Measurements from ENCODE around the gene DPF3.
A peak's percentile ranks its signal among the peaks of the same experiment; 100 is the strongest.

The DPF3 gene

GRCh38 chr14:72893636-72894322 is at the start of gene DPF3:
TSS of gene DPF3 (minus strand) at chr14:72894101. CDS start at chr14:72894088, 13 bp downstream.
- intact Hi-C loops (cut with DNase I) = loop anchor here (5.0 kb wide), 3 partner anchors 81 to 176 kb away; no protein-coding TSS in a partner anchor
- DNase-seq = peak; percentile 93 to 99 (median 96)

GRCh38 chr14:72942934-72943333 is 49.0 kb upstream of the DPF3 start:
- peak in 1 of 10 donors; percentile 7 for DNase-seq
- intact Hi-C loops (cut with DNase I) = no loop called here

DNA sequence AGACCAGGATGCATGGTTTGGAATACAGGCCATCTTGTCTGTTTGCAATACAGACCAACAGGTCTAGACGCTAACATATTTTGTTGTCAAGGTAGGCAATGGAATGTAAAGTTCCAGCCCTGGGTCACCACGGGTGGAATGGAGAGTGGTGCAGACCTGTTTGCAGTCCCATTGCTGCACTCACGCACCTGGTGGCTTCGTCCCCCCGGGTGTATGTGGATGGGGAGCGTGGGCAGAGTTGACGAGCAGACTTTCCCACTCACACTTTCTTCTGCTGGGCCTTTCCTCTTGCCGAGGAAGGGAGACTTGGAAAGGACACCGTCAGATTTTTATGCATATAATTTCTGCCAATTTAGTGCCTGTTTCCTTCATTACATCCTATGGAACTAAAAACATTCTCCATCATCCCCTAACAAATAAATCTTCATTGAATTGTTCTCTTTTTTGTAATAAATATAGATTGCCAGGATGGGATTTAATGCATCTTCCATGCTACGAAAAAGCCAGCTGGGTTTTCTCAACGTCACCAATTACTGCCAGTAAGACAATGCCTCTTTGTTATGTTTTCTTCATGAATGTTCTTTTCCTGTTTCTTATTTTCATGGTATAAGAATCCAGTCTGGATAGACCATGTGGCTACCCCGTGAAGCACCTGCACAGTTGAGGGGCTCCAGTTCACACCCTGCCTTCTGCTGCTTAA is 47.5 kb upstream of the DPF3 start:
- DNase-seq = no peak
- intact Hi-C loops (cut with DNase I) = no loop called here

GRCh38 chr14:72939630-72940029 is 45.7 kb upstream of the DPF3 start:
- DNase-seq = no peak
- intact Hi-C loops (cut with DNase I) = no loop called here

DNA sequence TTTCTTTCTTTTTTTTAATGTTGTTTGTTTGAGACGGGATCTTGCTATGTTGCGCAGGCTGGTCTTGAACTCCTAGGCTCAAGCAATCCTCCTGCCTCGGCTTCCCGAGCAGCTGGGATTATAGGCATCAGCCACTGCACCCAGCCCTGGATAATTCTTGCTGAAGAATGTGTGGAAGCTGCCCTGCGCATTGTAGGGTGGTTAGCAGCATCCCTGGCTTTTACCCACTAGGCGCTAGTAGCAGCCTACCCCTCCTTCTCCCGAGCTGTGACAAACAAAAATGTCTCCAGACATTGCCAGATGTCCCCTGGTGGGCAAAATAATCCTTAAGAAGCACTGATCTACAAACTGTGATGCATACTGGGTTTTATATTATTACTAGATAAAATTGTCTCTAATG is 39.0 kb upstream of the DPF3 start:
- no peak for DNase-seq

DNA sequence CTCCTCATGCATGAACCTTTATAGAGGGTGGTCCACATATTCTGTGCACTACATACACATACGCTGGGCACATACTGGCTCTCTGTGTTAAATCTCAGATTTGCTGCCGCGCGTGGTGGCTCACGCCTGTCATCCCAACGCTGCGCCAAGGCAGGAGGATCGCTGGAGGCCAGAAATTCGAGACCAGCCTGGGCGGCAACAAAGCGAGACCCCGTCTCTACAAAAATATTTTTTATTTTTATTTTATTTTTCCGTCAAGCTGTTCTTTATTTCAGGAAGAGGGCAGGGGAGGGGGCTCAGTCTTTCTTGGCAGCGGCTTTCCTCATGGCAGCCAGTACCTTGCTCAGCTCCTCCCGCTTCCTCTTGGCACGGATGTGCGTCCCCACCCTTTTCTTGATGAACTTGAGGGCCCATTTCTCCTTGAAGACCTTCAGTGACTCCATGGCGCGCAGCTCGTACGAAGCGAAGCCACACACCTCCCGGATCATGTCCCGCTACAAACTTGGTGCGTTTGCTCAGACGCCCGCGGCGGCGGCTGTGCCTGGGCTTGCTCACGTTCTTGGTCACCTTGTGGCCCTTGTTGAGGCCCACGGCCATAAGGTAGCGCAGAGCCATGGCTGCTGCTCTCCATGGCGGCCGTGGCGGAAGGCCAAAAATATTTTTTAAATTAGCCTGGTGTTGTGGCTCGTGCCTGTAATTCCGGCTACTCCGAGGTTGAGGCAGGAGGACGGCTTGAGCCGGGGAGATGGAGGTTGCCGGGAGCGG is 35.6 kb upstream of the DPF3 start:
- intact Hi-C loops (cut with DNase I) = no loop called here
- peak in 1 of 10 donors; percentile 82 for DNase-seq

More for the DNA sequence above, 39.0 kb upstream of the DPF3 start:
- intact Hi-C loops (cut with DNase I) = no loop called here

DNA sequence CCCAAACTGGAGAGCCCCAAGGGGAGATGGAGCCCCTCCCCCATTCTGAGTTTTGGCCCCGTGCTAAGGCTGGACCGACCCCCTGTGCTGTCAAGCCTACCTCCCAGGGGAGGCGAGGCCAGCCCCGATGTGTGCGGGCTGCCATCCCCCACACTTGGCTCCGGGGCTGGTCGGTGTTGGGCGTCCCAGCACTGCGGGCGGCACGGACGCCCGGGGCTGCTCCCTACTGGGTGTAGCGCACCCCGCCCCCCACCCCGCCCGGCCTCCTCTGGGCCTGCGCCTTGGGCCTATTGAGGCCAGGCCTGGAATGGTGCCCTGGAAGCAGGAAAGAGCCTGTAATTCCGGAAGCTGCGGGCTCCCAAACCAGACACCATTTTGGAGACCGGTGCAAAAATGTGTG is 35.0 kb upstream of the DPF3 start:
- no peak for DNase-seq
- intact Hi-C loops (cut with DNase I) = no loop called here

GRCh38 chr14:72926292-72927028 is 32.6 kb upstream of the DPF3 start, which contains the start of gene DCAF4:
TSS of gene DCAF4 (plus strand) at chr14:72926464. CDS start at chr14:72937979, 11,515 bp downstream.
- intact Hi-C loops (cut with DNase I) = no loop called here
- DNase-seq = peak; percentile 85 to 99 (median 94)

GRCh38 chr14:72925815-72926291 is 32.0 kb upstream of the DPF3 start:
- DNase-seq = no peak
- intact Hi-C loops (cut with DNase I) = no loop called here

DNA sequence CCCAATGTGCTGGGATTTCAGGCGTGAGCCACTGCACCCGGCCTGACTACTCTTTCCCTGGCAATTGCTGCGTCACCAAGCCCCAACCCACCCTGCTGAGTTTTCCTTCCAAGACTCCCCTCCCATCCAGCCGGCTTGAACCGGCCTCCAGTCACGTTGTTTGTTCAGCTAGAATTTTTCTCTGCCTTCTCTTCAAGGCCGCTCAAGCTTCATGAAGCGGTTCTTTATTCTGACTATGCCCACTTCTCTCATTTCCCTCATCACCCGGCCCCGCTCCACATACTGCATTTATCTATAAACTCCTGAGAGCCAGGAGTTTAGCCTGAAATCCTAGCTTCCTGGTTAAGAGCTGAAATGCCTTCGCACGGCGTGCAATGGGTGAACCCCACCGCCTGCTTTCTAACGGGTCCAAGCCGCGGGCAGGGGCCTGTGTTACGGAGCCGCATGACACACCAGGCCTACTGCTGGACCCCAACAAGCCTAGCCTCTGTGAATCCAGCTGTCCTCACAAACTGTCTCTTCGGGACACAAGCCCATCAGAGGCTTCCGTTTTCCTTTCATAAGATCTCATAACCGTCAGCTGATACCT is 31.4 kb upstream of the DPF3 start:
- DNase-seq = no peak
- intact Hi-C loops (cut with DNase I) = no loop called here

DNA sequence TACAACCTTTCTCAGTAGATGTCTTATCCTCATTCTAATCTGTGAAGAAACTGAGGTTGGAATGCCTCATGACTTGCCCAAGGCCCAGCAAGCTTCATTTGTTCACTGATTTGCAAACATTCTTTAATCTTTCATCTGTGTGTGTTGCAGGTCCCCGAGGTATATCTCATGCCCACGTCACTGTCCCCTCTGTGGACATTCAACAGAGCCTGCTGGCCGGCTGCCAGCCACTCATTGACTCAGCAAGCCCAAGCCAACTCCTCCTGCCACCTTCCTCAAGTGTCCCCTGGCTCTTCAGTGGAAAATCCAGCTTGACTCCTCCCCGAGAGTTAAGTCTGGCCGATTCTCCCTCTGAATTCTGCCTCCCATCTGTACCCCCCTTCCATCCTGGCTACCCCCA is 30.4 kb upstream of the DPF3 start:
- intact Hi-C loops (cut with DNase I) = no loop called here
- DNase-seq = no peak

- intact Hi-C loops (cut with DNase I) = no loop called here
These were observed 27.5 kb upstream of the DPF3 start for GRCh38 chr14:72921396-72921795.

DNA sequence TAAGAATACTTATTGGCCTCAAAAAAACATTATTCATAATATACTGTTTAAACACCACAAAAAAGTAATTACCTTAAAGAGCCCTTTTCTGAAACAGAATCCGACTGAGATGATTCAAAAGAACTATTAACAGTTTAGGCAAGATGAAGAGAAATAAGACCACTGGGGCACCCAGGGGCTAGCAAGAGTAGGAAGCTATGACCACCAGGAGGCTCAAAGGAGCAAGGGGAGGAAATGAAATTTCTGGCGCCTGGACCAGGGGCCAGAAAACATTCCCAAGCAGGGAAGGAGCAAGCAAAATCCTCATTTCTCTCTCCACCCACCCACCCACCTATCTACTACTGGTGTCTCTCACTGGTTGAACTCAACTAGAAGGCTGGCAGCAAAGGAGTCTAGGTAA is 26.1 kb upstream of the DPF3 start:
- intact Hi-C loops (cut with DNase I) = no loop called here

More at GRCh38 chr14:72921396-72921795, 27.5 kb upstream of the DPF3 start:
- no peak for DNase-seq

DNA sequence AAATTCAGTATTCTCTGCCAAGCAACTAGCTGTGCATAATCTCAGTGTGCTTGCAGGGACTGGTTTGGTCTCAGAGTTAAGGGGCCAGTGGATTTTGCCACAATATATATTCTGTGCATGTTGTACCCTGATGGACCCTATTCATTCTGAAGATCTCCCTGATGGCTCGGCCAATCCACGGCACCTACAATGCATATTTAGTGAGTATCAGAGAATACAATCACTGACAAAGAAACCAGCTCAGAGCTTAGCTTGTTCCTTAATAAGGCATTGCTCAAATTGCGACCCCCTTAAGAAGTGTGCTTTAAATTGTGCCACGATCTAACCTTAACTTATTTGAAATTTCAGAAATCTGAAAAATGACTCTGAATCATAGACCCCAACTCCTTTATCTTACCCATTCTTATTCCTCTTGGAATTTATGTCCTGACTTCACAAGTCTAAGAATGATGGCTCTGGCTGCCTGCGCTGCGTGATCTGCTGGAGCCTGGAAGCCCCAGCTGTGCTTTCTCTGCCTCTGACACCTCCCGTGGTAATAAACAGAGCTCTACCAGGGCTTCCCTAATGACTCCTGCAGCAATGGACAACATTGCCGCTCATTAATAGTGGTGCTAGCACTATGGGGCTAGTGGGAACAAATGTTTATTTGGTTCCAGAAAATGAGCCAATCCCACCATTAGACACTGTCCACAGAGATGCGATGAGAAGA is 23.3 kb upstream of the DPF3 start:
- intact Hi-C loops (cut with DNase I) = no loop called here
- no peak for DNase-seq

More for the DNA sequence above, 26.1 kb upstream of the DPF3 start:
- DNase-seq = no peak

DNA sequence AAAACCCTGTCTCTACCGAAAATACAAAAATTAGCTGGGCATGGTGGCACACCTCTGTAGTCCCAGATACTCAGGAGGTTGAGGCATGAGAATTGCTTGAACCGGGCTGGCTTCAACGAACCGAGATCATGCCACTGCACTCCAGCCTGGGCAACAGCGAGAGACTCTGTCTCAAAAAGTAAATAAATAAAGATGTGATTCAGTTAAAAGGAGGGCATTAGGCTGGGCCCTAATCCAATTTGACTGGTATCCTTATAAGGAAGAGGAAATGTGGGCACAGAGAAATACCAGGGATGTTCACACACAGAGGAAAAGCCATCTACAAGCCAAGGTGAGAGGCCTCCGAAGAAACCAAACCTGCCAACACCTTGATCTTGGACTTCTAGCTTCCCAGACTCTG is 22.3 kb upstream of the DPF3 start:
- DNase-seq = no peak
- intact Hi-C loops (cut with DNase I) = no loop called here

GRCh38 chr14:72913809-72914208 is 19.9 kb upstream of the DPF3 start:
- intact Hi-C loops (cut with DNase I) = no loop called here

GRCh38 chr14:72909163-72909562 is 15.3 kb upstream of the DPF3 start:
- intact Hi-C loops (cut with DNase I) = no loop called here
- DNase-seq = no peak

More at GRCh38 chr14:72913809-72914208, 19.9 kb upstream of the DPF3 start:
- DNase-seq = no peak

- intact Hi-C loops (cut with DNase I) = no loop called here
- no peak for DNase-seq
These were observed 14.0 kb upstream of the DPF3 start for GRCh38 chr14:72907886-72908285.

DNA sequence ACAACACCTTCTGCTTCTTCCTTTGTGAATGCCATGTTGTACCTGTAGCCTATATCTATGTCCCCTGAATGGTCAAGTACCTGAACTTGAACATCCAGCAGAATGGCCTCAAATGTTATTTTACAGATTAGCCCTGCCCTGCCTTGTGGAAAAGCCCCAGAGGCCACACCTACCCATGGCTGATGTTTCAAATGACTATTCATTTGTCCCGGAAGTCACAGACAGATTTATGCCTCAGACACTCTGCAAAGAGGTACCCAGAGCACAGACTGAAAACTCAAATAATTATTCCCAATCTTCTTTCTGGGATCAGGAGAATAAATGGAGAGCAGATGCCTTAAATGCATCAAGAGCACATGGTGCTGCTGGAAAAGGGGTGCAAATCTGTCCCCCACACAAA is 13.0 kb upstream of the DPF3 start:
- intact Hi-C loops (cut with DNase I) = no loop called here

More for the DNA sequence above, 13.0 kb upstream of the DPF3 start:
- no peak for DNase-seq
